Frontal cortex (tissue), 4 donors: Measurements from ENCODE around the gene RPL39. TPM values are rescaled to one million over a fixed set of nuclear protein-coding genes. Genes with fewer than 3 reads are reported as not detected.
A peak's percentile ranks its signal among the peaks of the same experiment; 100 is the strongest.
"Not testable (repeated sequence)": the region's sequence is repeated elsewhere in the genome, so short reads cannot be mapped to it uniquely, and the experiment has no call there.

ENCODE experiments used
- DNase-seq, 2 donors: peaks; one replicate each; pipeline ENCODE4 v3.0.0; 2012; ENCODE audit warnings: low spot score in 2 of 2
- FAIRE-seq: peaks from 2 replicates; lab custom pipeline; 2012; peaks lifted over from hg19 to GRCh38; lab: Jason Lieb, UNC
- total RNA-seq: library from RNA; depleted of rRNA; stranded (reverse); fragments of >200 nt; gene quantifications from one replicate; pipeline ENCODE4 v1.2.3, GENCODE V29; 2014
- donor health status: control.
- donor health status: control.
- donor health status: control.

Gene RPL39
- total RNA-seq = 3,561 TPM

DNA sequence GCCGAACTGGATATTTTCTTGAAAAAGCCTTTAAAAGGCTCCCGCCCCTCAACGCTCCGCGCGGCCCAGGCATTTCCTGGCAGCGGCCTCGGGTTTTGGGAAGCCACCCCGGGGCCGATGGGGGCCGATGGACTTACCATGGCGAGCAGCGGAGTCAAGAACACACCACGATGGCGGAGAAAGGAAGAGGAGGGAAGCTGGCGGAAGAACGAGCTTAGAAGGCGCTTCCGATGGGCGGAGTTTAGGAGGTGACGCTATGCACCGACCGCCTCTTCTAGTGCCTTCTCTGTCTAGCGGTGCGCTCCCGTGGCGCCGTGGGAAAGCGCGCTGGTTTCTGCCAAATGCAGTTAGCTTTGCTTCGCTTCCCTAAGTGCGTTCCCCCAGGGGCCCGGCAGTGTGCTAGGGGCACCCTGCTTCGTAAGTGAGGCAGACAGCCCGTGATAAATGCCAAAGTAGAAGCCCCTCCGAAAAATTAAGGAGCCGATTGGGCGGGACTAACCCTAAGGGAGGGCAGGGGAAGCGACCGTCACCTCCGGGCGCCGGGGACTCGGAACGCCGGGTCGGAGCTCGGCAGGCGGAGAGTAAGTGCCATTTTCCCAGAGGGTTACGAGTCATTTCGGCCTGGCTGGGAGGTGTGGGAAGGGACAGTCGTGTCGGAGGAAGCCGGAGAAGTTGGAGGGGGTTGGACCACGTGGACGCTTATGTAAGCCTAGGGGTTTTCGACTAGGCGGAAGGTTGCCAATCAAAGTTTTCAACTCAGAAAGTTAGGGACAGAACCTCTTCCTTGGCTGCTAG lies at the start of gene RPL39:
Gene RPL39, minus strand, starts transcription at position 194 of the 795 bp plus-strand sequence. Its CDS starts 54 bp downstream, at position 140.
- no peak for FAIRE-seq
- peak; percentile 40 to 56 for DNase-seq

GRCh38 chrX:119833905-119834304 lies 42.5 kb upstream of the RPL39 start:
- FAIRE-seq (no peak), DNase-seq (no peak)

- FAIRE-seq = no peak
These were observed 37.0 kb upstream of the RPL39 start for GRCh38 chrX:119828446-119828845.

GRCh38 chrX:119826399-119826959 lies 35.0 kb upstream of the RPL39 start:
- FAIRE-seq (no peak), DNase-seq (no peak)

More at GRCh38 chrX:119828446-119828845, 37.0 kb upstream of the RPL39 start:
- DNase-seq = no peak

DNA sequence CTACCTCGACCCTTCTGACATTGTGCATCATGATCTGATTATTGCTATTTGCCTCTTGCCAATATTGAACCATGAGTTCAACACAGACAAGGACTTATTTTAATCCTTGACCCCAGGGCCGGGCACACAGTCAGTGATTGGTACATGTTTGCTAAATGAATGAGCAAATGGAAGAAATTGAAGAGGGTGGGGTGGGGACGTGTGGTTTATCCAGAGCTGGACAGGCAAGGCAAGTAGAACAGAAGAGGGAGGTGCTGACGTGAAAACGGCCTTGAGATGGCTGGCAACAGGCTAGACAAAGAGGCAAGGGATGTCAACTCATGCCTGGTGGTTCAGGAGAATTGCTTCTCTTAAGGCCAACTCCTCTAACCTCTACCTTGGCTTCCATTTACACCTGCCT lies 32.8 kb upstream of the RPL39 start:
- FAIRE-seq, DNase-seq: not testable (repeated sequence)

- not testable (repeated sequence) for DNase-seq, FAIRE-seq
These were observed 30.3 kb upstream of the RPL39 start for GRCh38 chrX:119821703-119822102.

GRCh38 chrX:119817130-119817690 lies 25.8 kb upstream of the RPL39 start:
- no peak for FAIRE-seq
- no peak for DNase-seq

- DNase-seq = no peak
- no peak for FAIRE-seq
These were observed 24.9 kb upstream of the RPL39 start for GRCh38 chrX:119816300-119816699.

DNA sequence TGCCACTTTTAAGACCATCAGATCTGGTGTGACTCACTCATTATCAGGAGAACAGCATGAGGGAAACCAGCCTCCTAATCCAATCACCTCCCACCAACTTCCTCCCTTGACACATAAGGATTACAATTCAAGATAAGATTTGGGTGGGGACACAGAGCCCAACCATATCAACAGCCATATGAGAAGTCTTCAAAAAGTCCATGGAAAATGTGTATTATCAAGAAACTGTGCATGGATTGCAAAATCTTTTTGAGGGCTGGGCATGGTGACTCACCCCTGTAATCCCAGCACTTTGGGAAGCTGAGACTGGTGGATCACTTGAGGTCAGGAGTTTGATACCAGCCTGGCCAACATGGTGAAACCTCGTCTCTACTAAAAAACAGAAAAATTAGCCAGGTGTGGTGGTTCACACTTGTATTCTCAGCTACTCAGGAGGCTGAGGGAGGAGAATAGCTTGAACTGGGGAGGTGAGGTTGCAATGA lies 17.8 kb upstream of the RPL39 start:
- DNase-seq (no peak), FAIRE-seq (no peak)

DNA sequence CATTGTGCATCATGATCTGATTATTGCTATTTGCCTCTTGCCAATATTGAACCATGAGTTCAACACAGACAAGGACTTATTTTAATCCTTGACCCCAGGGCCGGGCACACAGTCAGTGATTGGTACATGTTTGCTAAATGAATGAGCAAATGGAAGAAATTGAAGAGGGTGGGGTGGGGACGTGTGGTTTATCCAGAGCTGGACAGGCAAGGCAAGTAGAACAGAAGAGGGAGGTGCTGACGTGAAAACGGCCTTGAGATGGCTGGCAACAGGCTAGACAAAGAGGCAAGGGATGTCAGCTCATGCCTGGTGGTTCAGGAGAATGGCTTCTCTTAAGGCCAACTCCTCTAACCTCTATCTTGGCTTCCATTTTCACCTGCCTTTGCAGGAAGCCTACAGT lies 17.0 kb upstream of the RPL39 start:
- not testable (repeated sequence) for DNase-seq, FAIRE-seq

DNA sequence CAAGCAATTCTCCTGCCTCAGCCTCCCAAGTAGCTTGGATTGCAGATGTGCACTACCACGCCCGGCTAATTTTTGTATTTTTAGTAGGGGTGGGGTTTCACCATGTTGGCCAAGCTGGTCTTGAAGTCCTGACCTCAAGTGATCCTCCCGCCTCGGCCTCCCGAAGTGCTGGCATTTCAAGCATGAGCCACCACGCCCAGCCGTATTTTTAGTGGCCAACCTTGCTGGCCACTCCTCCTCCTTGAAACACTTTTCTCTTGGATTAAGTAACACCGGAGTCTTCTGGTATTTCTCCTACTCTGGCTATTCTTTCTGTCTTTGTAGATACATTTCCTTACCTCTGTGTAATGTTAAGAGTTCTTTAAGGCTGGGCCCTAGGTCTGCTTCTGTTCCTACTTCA lies 11.1 kb upstream of the RPL39 start:
- no peak for FAIRE-seq
- DNase-seq = no peak

- DNase-seq (no peak), FAIRE-seq (no peak)
These were observed 10.1 kb upstream of the RPL39 start for GRCh38 chrX:119801253-119802221.

DNA sequence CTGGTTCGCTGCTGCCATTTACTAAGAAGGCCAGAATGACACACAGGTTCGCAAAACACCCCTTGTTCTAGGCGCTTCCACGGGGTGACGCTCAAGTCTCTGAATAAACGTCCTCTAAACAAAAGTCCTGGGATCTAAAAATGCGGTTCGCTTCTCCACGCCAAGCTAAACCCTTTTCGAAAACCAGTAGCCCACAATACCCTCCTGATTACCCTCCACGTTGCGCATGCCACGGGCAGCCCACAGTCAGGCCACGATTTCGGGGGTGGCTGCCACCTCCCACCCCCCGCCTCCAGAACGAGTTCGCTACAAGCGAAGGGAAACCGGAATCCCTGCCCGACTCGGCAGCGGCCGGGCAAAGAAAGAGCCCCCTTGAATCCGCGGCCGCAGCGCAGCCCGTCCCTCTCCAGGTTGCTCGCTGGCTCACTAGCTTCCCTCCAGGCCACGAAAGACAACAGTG lies 423 bp downstream of the RPL39 start:
- DNase-seq (peak in 1 of 2 donors; percentile 13), FAIRE-seq (no peak)

DNA sequence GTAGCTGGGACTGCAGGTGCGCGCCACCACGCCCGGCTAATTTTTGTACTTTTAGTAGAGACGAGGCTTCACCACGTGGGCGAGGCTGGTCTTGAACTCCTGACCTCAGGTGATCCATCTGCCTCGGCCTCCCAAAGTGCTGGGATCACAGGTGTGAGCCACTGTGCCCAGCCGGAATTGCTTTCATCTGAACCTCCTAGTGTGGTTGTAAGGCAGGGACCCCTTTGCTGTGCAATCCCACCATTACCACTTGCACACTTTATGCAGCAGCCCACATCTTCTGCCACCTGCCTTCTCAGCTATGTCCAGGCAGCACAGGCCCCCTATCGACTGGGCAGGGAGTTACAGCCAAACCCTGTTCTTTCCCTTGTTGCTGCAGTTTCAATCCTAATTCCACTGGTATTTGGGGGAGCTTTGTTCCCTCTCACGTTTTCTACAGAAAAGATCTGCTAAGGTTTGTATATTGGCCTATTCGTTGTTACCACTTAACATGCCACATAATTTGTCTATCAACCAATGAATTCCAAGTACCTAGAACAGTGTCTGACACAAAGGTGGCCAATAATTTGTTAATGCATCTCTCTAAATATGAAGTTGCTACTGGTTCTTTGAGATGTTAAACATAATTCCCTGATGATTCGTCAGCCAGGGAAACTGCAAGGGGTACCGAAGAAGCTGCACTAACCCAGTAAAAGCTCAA lies 6.5 kb downstream of the RPL39 start:
- FAIRE-seq = no peak
- DNase-seq = no peak

- no peak for FAIRE-seq
These were observed 8.4 kb downstream of the RPL39 start for GRCh38 chrX:119783026-119783425.

GRCh38 chrX:119778829-119779228 lies 12.6 kb downstream of the RPL39 start:
- DNase-seq (no peak), FAIRE-seq (no peak)

More at GRCh38 chrX:119783026-119783425, 8.4 kb downstream of the RPL39 start:
- DNase-seq = no peak

- FAIRE-seq = no peak
These were observed 15.8 kb downstream of the RPL39 start for GRCh38 chrX:119775517-119776238.

DNA sequence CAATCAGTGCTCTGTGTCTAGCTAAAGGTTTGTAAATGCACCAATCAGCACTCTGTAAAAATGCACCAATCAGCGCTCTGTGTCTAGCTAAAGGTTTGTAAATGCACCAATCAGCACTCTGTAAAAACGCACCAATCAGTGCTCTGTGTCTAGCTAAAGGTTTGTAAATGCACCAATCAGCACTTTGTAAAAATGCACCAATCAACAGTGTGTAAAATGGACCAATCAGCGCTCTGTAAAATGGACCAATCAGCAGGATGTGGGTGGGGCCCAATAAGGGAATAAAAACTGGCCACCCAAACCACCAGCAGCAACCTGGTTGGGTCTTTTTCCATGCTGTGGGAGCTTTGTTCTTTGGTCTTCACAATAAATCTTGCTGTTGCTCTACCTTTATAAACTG lies 22.0 kb downstream of the RPL39 start:
- not testable (repeated sequence) for FAIRE-seq, DNase-seq

More at GRCh38 chrX:119775517-119776238, 15.8 kb downstream of the RPL39 start:
- DNase-seq = no peak
